Naive thymus-derived CD8-positive, alpha-beta T cell (primary cell): ENCODE results near the gene TNFRSF4. TPM values are rescaled to one million over a fixed set of nuclear protein-coding genes. Genes with fewer than 3 reads are reported as not detected.

ENCODE experiments used
- ATAC-seq, 2 donors: fragments of 150-1000 bp; cut with Tn5 transposase in 1 of 2; sonication (Bioruptor Pico), chemical (Tn5 transposase) in 1 of 2; 1 replicate in 1 of 2; 2 replicates in 1 of 2; pipeline ENCODE4 v1.10.0; 2021; ENCODE audit warnings: mild to moderate bottlenecking in 2 of 2, moderate library complexity in 2 of 2
- POLR2A ChIA-PET: fragments of 350-600 bp; sonication (Branson Sonifier 250); formaldehyde crosslinking; loops from one replicate; lab custom pipeline; 2021; ENCODE audit warnings: antibody characterized with exemption; lab: Charles Lee
- DNase-seq, 10 donors: peaks; one replicate each; pipeline versions ENCODE4 v3.0.0 to v3.0.0-alpha.2; 2020 to 2022
- H3K27ac Mint-ChIP-seq, 10 donors: one replicate each; pipeline ENCODE4 v1.8.0; 2020 to 2022; ENCODE audit warnings: mild to moderate bottlenecking in 10 of 10, mixed read lengths in 10 of 10, moderate library complexity in 4 of 10, inconsistent platforms in 1 of 10
- H3K27me3 Mint-ChIP-seq, 5 donors: one replicate each; pipeline ENCODE4 v1.8.0; 2021 to 2022; ENCODE audit warnings: mixed read lengths in 5 of 5
- H3K36me3 Mint-ChIP-seq, 3 donors: one replicate each; pipeline ENCODE4 v1.8.0; 2020 to 2022; ENCODE audit warnings: mixed read lengths in 3 of 3, mild to moderate bottlenecking in 2 of 3, inconsistent platforms in 1 of 3
- H3K4me1 Mint-ChIP-seq, 4 donors: one replicate each; pipeline ENCODE4 v1.8.0; 2021 to 2022; ENCODE audit warnings: mixed read lengths in 4 of 4
- H3K4me3 Mint-ChIP-seq, 10 donors: one replicate each; pipeline ENCODE4 v1.8.0; 2020 to 2022; ENCODE audit warnings: mild to moderate bottlenecking in 10 of 10, mixed read lengths in 10 of 10, moderate library complexity in 6 of 10, inconsistent platforms in 1 of 10
- H3K9me3 Mint-ChIP-seq, 9 donors: one replicate each; pipeline ENCODE4 v1.8.0; 2020 to 2022; ENCODE audit warnings: mixed read lengths in 9 of 9, mild to moderate bottlenecking in 3 of 9, inconsistent platforms in 1 of 9, moderate library complexity in 1 of 9
- polyA plus RNA-seq, 3 donors: library from polyadenylated mRNA; unstranded; fragments of 300-500 nt; fragmentation: Illumina TruSeq; gene quantifications; one replicate each; pipeline ENCODE4 v1.2.3, GENCODE V29; 2021
- total RNA-seq, 8 experiments: library from RNA in 2 of 8; stranded (reverse) in 2 of 8; gene quantifications; one replicate each; pipeline ENCODE4 v1.2.3 and lab custom pipeline; 2021 to 2026

TNFRSF4 gene
- total RNA-seq (under 1 TPM; 0.44 to 0.73 TPM), polyA plus RNA-seq (under 1 TPM; 0.30 to 0.62 (median 0.30) TPM), total RNA-seq (lab: John Stamatoyannopoulos, UW) (0.95 to 93.4 (median 2.0) reads per million in 6 experiments)

DNA sequence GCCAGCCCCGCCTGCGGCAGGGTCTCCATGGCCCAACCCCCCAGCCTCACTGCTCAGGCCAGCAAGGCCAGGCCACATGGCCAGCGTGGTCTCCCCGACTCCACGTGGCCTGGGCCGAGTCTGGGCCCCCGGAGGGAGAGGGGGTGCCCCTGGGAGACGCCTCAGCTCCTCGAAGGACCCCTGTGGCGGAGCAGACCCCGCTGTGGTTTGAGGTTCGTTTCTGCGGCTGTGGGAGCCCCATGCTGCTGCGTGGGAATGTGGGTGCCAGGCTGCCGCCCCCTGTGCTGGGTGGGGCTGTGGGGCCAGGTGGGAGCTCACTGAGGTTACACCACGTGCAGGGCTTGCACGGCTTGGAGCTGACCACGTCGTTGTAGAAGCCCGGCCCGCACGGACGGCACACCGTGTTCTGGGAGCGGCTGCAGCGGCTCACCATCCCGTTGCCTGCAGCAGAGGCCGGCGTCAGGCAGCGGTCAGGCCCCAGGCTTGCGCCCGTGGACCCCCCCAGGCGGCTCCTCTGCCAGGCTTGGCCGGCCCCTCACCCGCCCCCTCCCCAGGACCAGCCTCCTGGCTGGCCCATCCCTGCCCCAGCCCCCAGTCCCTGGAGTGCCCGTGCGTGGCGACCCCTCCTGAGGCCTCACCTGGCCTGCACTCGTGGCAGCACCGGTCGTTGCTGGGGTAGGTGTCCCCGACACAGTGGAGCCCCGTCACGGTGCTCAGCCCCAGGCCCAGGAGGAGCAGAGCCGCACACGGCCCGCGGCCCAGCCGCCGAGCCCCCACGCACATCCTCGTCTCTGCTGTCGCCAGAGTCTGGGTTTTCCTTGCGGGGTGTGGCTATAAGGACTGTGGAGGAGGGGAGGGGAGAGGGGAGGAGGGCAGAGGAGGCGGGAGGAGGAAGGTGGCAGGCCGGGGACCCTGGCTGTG is at the start of gene TNFRSF4:
TSS of gene TNFRSF4 (minus strand) at position 809 of the 921 bp plus-strand sequence. CDS start at position 783, 26 bp downstream.
- H3K4me1 Mint-ChIP-seq = peaks cover 8 to 31% (median 27%) of the 10 kb centered on the region in 4 donors
- DNase-seq (peak in 6 of 10 donors; percentile 12 to 50 (median 34)), ATAC-seq (peak; percentile 48 to 57)
- H3K27me3 Mint-ChIP-seq = no peaks in the 10 kb centered on the region
- H3K36me3 Mint-ChIP-seq = peaks cover 0 to 20% (median 11%) of the 10 kb centered on the region in 3 donors
- no peaks in the 10 kb centered on the region for H3K9me3 Mint-ChIP-seq
- POLR2A ChIA-PET = interaction anchor here (0.5 to 1.9 kb wide), 4 partner anchors 8 to 87 kb away, joined by 3 to 6 read pairs (median 4); no protein-coding TSS in a partner anchor
- H3K27ac Mint-ChIP-seq = peak within 1 kb of the TSS in 7 of 10 donors; percentile 11 to 81 (median 38)
- peak within 1 kb of the TSS in 9 of 10 donors; percentile 33 to 70 (median 53) for H3K4me3 Mint-ChIP-seq

DNA sequence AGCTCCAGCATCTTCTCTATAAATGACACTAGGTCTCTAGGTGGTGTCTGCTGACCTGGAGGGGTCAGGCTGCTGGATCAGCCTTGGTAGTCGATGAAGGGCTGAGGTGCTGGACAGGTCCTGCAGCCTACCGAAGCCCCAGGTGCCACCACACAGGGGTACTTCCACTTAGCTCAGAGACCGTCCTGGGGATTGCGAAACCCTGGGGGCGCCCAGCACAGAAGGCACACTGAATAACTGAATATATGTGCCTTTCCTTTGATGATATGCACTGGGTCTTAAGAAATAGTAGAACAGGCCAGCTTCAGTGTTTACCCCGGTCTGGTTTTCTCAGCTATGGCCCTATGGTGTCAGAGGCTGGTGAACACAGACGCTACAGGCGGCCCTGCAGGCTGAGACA is 48.8 kb upstream of the TNFRSF4 start:
- Mint-ChIP-seq H3K36me3 (peaks cover 0 to 50% (median 0%) of the 10 kb centered on the region in 3 donors), H3K27ac (peak overlapping the region in 1 of 10 donors; percentile 17), H3K9me3 (no peaks in the 10 kb centered on the region), H3K27me3 (no peaks in the 10 kb centered on the region), H3K4me3 (peak overlapping the region in 1 of 10 donors; percentile 28), H3K4me1 (peaks cover 11 to 51% (median 21%) of the 10 kb centered on the region in 4 donors)
- DNase-seq = no peak
- ATAC-seq = no peak
- POLR2A ChIA-PET = interaction anchor here (1.5 kb wide), 1 partner anchor 8 kb away, joined by 8 read pairs; no protein-coding TSS in a partner anchor

DNA sequence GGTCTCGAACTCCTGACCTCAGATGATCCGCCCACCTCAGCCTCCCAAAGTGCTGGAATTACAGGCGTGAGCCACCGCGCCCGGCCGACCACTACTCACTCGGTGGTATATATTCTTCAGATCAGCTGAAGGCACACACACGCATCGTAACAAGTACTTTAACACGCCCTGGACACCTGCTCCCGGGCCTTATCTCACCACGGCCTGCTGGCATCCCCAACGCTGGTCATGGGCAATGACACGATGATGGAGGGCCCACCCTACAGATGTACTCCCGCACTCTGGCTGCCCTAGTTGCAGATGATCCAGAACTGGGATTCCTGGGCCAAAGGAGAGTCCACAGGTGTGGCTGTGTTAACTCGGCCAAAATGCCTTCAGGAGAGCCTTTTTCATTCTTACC is 48.1 kb upstream of the TNFRSF4 start:
- peaks cover 11 to 51% (median 21%) of the 10 kb centered on the region in 4 donors for H3K4me1 Mint-ChIP-seq
- H3K27ac Mint-ChIP-seq = no peak overlapping the region
- DNase-seq (no peak), ATAC-seq (no peak)
- peaks cover 0 to 51% (median 0%) of the 10 kb centered on the region in 3 donors for H3K36me3 Mint-ChIP-seq
- POLR2A ChIA-PET = interaction anchor here (1.5 kb wide), 1 partner anchor 9 kb away, joined by 8 read pairs; no protein-coding TSS in a partner anchor
- no peak overlapping the region for H3K4me3 Mint-ChIP-seq
- no peaks in the 10 kb centered on the region for H3K9me3 Mint-ChIP-seq
- no peaks in the 10 kb centered on the region for H3K27me3 Mint-ChIP-seq

DNA sequence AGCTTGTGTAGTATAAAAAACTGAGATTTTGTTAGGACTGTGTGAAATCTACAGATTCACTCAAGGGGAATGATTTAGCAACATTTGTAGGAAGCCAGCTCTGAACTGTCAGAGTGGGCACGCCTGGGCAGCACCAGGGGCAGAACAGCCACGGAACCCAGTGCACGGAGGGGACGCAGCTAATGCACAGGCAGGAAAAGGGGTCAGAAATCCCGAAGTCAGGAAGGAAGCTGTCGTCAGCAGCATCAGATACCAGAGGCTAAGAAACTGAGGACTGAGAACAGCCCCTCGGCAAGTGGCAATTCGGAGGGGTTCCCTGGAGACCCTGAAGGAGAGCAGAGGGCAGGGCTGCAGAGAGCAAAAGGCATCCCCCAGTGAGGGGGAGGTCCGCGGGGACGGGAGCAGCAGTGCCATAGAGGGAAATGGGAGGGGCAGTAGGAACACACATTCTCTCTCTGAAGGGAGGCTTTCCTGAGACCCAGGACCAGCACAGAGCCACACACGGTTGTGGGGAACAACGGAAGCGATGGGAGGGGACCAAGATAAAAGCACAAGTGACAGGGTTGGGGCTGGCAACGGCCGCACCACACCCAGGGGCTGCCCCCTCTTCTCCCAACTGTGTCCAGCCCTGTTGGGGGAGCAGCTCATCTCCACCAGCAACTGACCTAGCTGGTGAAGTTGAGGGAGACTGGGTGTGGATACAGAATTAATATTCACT is 47.0 kb upstream of the TNFRSF4 start:
- Mint-ChIP-seq H3K36me3 (peaks cover 0 to 55% (median 0%) of the 10 kb centered on the region in 3 donors), H3K27ac (peak overlapping the region in 9 of 10 donors; percentile 24 to 89 (median 80)), H3K4me1 (peaks cover 10 to 48% (median 20%) of the 10 kb centered on the region in 4 donors), H3K9me3 (no peaks in the 10 kb centered on the region), H3K27me3 (no peaks in the 10 kb centered on the region), H3K4me3 (peak overlapping the region in 9 of 10 donors; percentile 33 to 82 (median 60))
- POLR2A ChIA-PET = interaction anchor here (0.7 to 1.5 kb wide), 4 partner anchors 10 to 145 kb away, joined by 3 to 8 read pairs (median 4); partner anchors contain the start of gene UBE2J2
- ATAC-seq (peak; percentile 56 to 58), DNase-seq (no peak)

DNA sequence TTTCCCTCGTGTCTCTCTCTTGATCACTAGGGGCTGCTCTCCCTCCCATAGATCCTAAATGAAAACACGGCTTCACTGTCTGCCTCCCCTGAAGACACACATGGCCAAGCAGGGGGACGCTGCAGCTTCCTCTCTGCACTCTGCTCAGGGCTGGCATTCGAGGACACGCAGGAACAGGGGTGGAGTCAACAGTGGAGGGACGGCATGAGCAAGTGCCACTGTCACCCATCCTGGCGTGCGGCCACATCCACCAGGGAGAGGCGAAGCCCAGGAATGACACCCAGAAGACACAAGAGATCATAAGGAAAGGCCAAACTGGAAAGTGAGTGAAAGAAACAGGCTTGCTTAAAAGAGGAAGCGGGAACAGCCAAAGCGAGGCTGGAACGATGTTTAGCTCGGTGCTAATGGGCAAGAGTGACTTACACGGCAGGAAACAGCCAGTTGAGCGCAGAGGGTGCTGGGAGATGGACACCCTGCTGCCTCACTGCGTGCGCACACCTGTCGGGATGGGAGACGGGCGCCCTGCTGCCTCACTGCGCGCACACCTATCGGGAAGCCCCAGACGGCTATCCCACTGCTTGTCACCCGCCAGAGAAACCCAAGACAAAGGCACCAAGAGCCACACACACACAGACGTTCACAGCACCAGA is 46.1 kb upstream of the TNFRSF4 start:
- peaks cover 0 to 58% (median 0%) of the 10 kb centered on the region in 3 donors for H3K36me3 Mint-ChIP-seq
- POLR2A ChIA-PET = interaction anchor here (1.2 kb wide), 1 partner anchor 21 kb away, joined by 3 read pairs; no protein-coding TSS in a partner anchor
- no peak overlapping the region for H3K4me3 Mint-ChIP-seq
- peaks cover 10 to 45% (median 18%) of the 10 kb centered on the region in 4 donors for H3K4me1 Mint-ChIP-seq
- no peak for ATAC-seq
- H3K9me3 Mint-ChIP-seq = no peaks in the 10 kb centered on the region
- no peak for DNase-seq
- peak overlapping the region in 5 of 10 donors; percentile 59 to 80 (median 78) for H3K27ac Mint-ChIP-seq
- no peaks in the 10 kb centered on the region for H3K27me3 Mint-ChIP-seq

DNA sequence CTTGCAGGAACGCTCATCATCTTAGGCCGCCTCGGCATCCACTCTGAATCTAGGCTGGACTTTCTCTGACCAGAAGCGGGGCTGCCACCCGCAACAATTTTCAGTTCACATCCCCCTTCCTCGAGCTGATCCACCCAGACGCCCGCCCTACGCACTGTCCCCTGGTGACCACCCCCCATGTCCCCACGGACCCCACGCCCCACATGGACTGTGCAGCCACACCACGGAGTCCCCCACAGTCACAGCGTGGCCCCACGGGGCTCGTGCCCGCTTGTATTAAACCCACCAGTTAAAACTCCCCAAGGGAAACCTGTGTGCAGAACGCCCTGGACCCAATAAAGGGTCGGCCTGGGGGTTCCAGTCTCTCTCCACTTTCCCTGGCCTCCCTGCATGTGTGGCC is 45.6 kb upstream of the TNFRSF4 start:
- Mint-ChIP-seq H3K27me3 (no peaks in the 10 kb centered on the region), H3K36me3 (peaks cover 0 to 62% (median 0%) of the 10 kb centered on the region in 3 donors), H3K4me3 (no peak overlapping the region), H3K27ac (peak overlapping the region in 4 of 10 donors; percentile 65 to 80 (median 77)), H3K4me1 (peaks cover 7 to 39% (median 18%) of the 10 kb centered on the region in 4 donors), H3K9me3 (no peaks in the 10 kb centered on the region)
- ATAC-seq = no peak
- DNase-seq = no peak
- POLR2A ChIA-PET = no interaction called here

DNA sequence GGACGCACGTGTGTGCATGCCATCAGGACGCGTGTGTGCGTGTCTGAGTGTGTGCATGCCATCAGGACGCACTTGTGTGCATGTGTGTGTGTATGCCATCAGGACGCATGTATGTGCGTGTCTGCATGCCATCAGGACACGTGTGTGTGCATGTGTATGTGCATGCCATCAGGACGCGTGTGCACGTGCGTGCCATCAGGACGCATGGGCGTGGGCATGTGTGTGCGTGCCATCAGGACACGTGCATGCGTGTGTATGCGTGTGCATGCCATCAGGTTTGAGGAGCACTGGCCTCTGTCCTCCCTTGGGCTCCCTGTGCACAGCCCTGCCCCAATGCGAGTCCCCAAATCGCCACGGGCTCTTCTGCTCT is 45.2 kb upstream of the TNFRSF4 start:
- POLR2A ChIA-PET = no interaction called here
- no peak for DNase-seq
- no peak for ATAC-seq
- Mint-ChIP-seq H3K9me3 (no peaks in the 10 kb centered on the region), H3K36me3 (peaks cover 0 to 63% (median 0%) of the 10 kb centered on the region in 3 donors), H3K4me1 (peaks cover 7 to 39% (median 18%) of the 10 kb centered on the region in 4 donors), H3K27me3 (no peaks in the 10 kb centered on the region), H3K27ac (peak overlapping the region in 2 of 10 donors; percentile 31 to 75), H3K4me3 (no peak overlapping the region)

DNA sequence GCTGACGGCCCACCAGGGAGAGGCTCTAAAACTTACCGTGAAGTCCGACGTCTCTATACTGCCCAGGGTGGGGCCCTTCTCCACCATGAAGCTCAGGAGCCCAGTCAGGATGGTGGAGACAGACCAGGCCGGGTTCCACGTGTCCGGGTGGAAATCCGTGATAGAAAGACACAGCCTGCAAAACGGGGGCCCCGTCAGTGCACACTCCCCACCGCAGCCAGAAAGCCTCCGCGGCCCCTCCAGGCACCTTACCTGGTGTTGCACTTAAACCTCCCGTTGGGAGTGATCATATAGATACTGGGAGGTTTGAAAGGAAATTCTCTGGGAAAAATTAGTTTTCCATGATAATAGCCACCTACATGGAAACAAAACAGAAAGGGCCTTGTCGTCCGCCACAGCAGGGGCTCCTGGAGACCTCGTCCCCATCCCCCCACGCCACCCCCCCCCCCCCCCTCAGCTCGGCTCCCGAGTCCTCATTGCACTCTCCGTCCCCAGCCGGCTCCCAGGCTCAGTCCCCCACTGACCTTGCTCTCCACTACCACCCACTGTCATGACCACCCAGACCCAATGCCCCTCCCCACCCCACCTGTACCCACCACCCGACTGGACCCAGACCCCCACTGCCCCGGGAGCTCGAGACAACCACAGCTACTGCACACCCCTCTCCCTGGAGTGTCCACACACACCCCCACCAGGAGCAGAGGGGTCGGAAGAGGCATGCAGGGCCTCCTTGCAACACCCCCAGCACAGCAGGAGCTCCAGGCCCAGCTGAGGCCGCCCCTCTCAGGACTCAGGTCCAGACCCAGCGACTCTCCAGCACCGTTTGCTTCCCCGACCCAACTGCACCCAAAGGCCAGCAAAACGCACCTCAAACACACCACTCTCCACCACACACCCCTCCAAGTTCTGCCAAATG is 43.3 kb upstream of the TNFRSF4 start:
- peak overlapping the region in 3 of 10 donors; percentile 35 to 86 (median 46) for H3K27ac Mint-ChIP-seq

DNA sequence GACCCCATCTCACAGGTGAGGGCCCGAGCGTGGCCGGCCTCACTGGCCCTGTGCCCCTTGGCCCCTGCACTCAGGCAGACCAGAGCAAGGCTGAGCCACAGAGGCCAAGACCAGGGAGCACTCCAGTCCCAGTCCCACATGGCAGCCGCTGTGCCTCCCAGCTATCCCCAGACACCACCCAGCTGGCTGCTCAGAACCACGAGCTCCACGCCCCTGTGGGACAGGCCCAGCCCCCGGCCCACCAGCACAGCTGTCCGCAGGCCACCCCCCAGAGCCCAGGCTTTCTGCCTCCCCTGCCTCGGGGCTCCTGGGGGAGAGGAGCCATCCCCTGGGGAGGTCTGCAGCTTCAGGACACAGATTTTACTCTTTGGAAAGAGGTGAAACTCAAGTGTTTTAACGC is 41.7 kb upstream of the TNFRSF4 start:
- H3K27ac Mint-ChIP-seq = no peak overlapping the region
- H3K36me3 Mint-ChIP-seq = peaks cover 0 to 48% (median 0%) of the 10 kb centered on the region in 3 donors
- POLR2A ChIA-PET = no interaction called here
- no peak overlapping the region for H3K4me3 Mint-ChIP-seq
- no peaks in the 10 kb centered on the region for H3K9me3 Mint-ChIP-seq
- DNase-seq = no peak
- no peak for ATAC-seq
- H3K27me3 Mint-ChIP-seq = no peaks in the 10 kb centered on the region
- H3K4me1 Mint-ChIP-seq = peaks cover 11 to 39% (median 26%) of the 10 kb centered on the region in 4 donors

More for the DNA sequence above, 43.3 kb upstream of the TNFRSF4 start:
- peaks cover 0 to 59% (median 0%) of the 10 kb centered on the region in 3 donors for H3K36me3 Mint-ChIP-seq
- no peak overlapping the region for H3K4me3 Mint-ChIP-seq
- peaks cover 9 to 40% (median 25%) of the 10 kb centered on the region in 4 donors for H3K4me1 Mint-ChIP-seq
- POLR2A ChIA-PET = interaction anchor here (0.6 to 0.8 kb wide), 2 partner anchors 10 to 765 kb away, joined by 3 read pairs; no protein-coding TSS in a partner anchor
- no peak for DNase-seq
- no peaks in the 10 kb centered on the region for H3K9me3 Mint-ChIP-seq
- no peaks in the 10 kb centered on the region for H3K27me3 Mint-ChIP-seq
- no peak for ATAC-seq

DNA sequence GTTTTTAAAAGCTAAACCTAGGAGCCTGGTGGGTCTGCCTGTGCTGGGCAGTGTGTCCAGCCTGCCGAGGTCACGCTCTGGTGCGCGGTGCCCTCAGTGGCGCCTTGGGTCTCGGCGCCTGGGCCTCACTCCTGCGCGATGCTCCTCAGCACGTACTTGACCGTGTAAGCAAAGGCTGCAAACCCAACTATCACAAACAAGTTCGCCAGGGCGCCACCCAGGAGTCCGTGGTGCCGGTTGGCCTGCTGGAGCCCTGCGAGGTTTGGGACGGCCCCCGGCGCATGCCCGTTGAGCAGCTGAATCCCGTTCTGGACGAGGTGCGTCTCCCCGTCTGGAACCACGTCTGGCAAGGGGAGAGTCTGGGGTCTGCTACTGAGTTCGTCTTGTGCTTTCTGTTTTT is 41.1 kb upstream of the TNFRSF4 start:
- Mint-ChIP-seq H3K27me3 (no peaks in the 10 kb centered on the region), H3K4me3 (no peak overlapping the region), H3K9me3 (no peaks in the 10 kb centered on the region), H3K36me3 (peaks cover 0 to 47% (median 0%) of the 10 kb centered on the region in 3 donors), H3K27ac (no peak overlapping the region), H3K4me1 (peaks cover 14 to 38% (median 25%) of the 10 kb centered on the region in 4 donors)
- no peak for ATAC-seq
- DNase-seq = no peak
- POLR2A ChIA-PET = interaction anchor here (0.6 kb wide), 1 partner anchor 14 kb away, joined by 3 read pairs; no protein-coding TSS in a partner anchor

DNA sequence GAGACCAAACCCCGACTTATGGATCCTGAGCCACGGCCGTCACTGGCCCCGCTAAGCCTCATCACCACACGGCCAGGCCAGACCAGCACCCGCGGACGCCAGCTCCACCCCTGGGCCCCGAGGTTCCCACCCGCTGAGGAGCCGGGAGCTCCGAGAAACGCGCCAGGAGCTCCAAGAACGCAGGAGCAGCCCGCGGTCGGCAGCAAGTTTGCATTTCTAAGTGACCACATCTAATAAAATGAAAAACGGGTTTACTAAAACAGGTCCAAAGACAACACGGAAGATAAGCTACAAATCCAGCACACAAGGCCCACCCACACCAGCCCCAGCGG is 40.7 kb upstream of the TNFRSF4 start:
- POLR2A ChIA-PET = interaction anchor here (0.6 kb wide), 1 partner anchor 13 kb away, joined by 3 read pairs; no protein-coding TSS in a partner anchor
- H3K9me3 Mint-ChIP-seq = no peaks in the 10 kb centered on the region
- peaks cover 0 to 43% (median 0%) of the 10 kb centered on the region in 3 donors for H3K36me3 Mint-ChIP-seq
- peaks cover 10 to 38% (median 27%) of the 10 kb centered on the region in 4 donors for H3K4me1 Mint-ChIP-seq
- H3K27me3 Mint-ChIP-seq = no peaks in the 10 kb centered on the region
- no peak overlapping the region for H3K4me3 Mint-ChIP-seq
- no peak overlapping the region for H3K27ac Mint-ChIP-seq
- DNase-seq (no peak), ATAC-seq (no peak)
